Muscle of leg (tissue), 11 donors: ENCODE results near the gene TNFSF8. TPM values are rescaled to one million over a fixed set of nuclear protein-coding genes. Genes with fewer than 3 reads are reported as not detected.

Experiments used
- DNase-seq: peaks from one replicate; pipeline ENCODE4 v3.0.0; 2013
- H3K27ac ChIP-seq: one replicate; pipeline ENCODE4 v1.5.1; 2013; ENCODE audit warnings: mild to moderate bottlenecking, low read length, control low read depth
- H3K27me3 ChIP-seq: one replicate; pipeline ENCODE4 v1.6.1; 2013; ENCODE audit warnings: low read length; ENCODE audit not compliant: control insufficient read depth, insufficient read depth
- H3K36me3 ChIP-seq: one replicate; pipeline ENCODE4 v1.6.1; 2013; ENCODE audit warnings: low read length; ENCODE audit not compliant: control insufficient read depth, insufficient read depth
- H3K4me1 ChIP-seq: one replicate; pipeline ENCODE4 v1.6.1; 2013; ENCODE audit warnings: low read length; ENCODE audit not compliant: control insufficient read depth, insufficient read depth
- H3K4me3 ChIP-seq: one replicate; pipeline ENCODE4 v1.5.1; 2013; ENCODE audit warnings: low read length, control low read depth
- H3K9me3 ChIP-seq: replicated peaks from 2 replicates; pipeline ENCODE4 v1.6.1; 2013; ENCODE audit warnings: low read depth, low read length; ENCODE audit not compliant: control insufficient read depth
- WGBS: methylation state at CpG from one replicate; pipeline ENCODE4 v1.1.5; 2013; ENCODE audit warnings: missing lambda C conversion rate; ENCODE audit not compliant: insufficient coverage; 5-methylcytosine and 5-hydroxymethylcytosine counted together
- polyA plus RNA-seq, 8 donors: library from polyadenylated mRNA; unstranded; fragments of 120-200 nt; gene quantifications; one replicate each; pipeline versions ENCODE4 v1.2.1 to v1.2.3, GENCODE V29; 2013; ENCODE audit warnings: inconsistent platforms in 1 of 8, low replicate concordance in 1 of 8; ENCODE audit not compliant: insufficient read length in 8 of 8, insufficient read depth in 1 of 8
- total RNA-seq: library from RNA; stranded (reverse); fragments of 120-200 nt; gene quantifications from one replicate; pipeline ENCODE4 v1.2.4, GENCODE V29; 2013

Gene TNFSF8
- total and polyA plus RNA-seq, 9 donors, result 0.28 to 0.85 (median 0.63) TPM

- WGBS, result no CpG with 5 or more reads among the region's 1 CpG
- Histone ChIP-seq H3K4me1 (peaks cover 10% of the 10 kb centered on the region), H3K36me3 (no peaks in the 10 kb centered on the region), H3K9me3 (no peaks in the 10 kb centered on the region), H3K27ac (no peak overlapping the region), H3K4me3 (no peak overlapping the region), H3K27me3 (no peaks in the 10 kb centered on the region)
- no peak for DNase-seq
These were observed 20.7 kb downstream of the TNFSF8 start for GRCh38 chr9:114909661-114910060.

- 65% methylated on average over 4 of the region's 6 CpGs for WGBS
- Histone ChIP-seq H3K9me3 (no peaks in the 10 kb centered on the region), H3K27ac (no peak overlapping the region)
These were observed 21.5 kb downstream of the TNFSF8 start for GRCh38 chr9:114908805-114909448.

GRCh38 chr9:114908104-114908622 lies 22.2 kb downstream of the TNFSF8 start:
- Histone ChIP-seq H3K27ac (no peak overlapping the region), H3K4me3 (no peak overlapping the region), H3K36me3 (no peaks in the 10 kb centered on the region), H3K9me3 (no peaks in the 10 kb centered on the region), H3K27me3 (no peaks in the 10 kb centered on the region), H3K4me1 (peaks cover 10% of the 10 kb centered on the region)
- WGBS, result 80% methylated on average over 1 of the region's 3 CpGs
- no peak for DNase-seq

More at GRCh38 chr9:114908805-114909448, 21.5 kb downstream of the TNFSF8 start:
- no peak for DNase-seq
- Histone ChIP-seq H3K4me3 (no peak overlapping the region), H3K27me3 (no peaks in the 10 kb centered on the region), H3K36me3 (no peaks in the 10 kb centered on the region), H3K4me1 (peaks cover 10% of the 10 kb centered on the region)

- no peak overlapping the region for H3K4me3 ChIP-seq
- no peaks in the 10 kb centered on the region for H3K36me3 ChIP-seq
- WGBS, result 55% methylated on average over 4 of the region's 7 CpGs
- H3K9me3 ChIP-seq, result no peaks in the 10 kb centered on the region
- no peaks in the 10 kb centered on the region for H3K27me3 ChIP-seq
- DNase-seq, result no peak
- H3K27ac ChIP-seq, result no peak overlapping the region
- H3K4me1 ChIP-seq, result peaks cover 10% of the 10 kb centered on the region
These were observed 23.3 kb downstream of the TNFSF8 start for GRCh38 chr9:114906922-114907571.

GRCh38 chr9:114905170-114905940 lies 25.0 kb downstream of the TNFSF8 start:
- no peak for DNase-seq
- H3K4me1 ChIP-seq, result peaks cover 5% of the 10 kb centered on the region
- no peak overlapping the region for H3K4me3 ChIP-seq
- no CpG with 5 or more reads among the region's 7 CpGs for WGBS
- H3K27me3 ChIP-seq, result no peaks in the 10 kb centered on the region
- H3K36me3 ChIP-seq, result no peaks in the 10 kb centered on the region
- H3K27ac ChIP-seq, result no peak overlapping the region
- H3K9me3 ChIP-seq, result no peaks in the 10 kb centered on the region

- H3K36me3 ChIP-seq, result no peaks in the 10 kb centered on the region
- H3K9me3 ChIP-seq, result no peaks in the 10 kb centered on the region
- no peak for DNase-seq
- whole genome bisulfite sequencing, result 100% methylated on average over 1 of the region's 4 CpGs
- H3K27me3 ChIP-seq, result no peaks in the 10 kb centered on the region
- peaks cover 4% of the 10 kb centered on the region for H3K4me1 ChIP-seq
- H3K4me3 ChIP-seq, result no peak overlapping the region
- H3K27ac ChIP-seq, result no peak overlapping the region
These were observed 27.4 kb downstream of the TNFSF8 start for GRCh38 chr9:114902786-114903524.

GRCh38 chr9:114900942-114901802 lies 29.2 kb downstream of the TNFSF8 start:
- no peak for DNase-seq
- Histone ChIP-seq H3K27me3 (no peaks in the 10 kb centered on the region), H3K9me3 (no peaks in the 10 kb centered on the region), H3K27ac (no peak overlapping the region), H3K36me3 (no peaks in the 10 kb centered on the region), H3K4me3 (no peak overlapping the region), H3K4me1 (peaks cover 4% of the 10 kb centered on the region)
- WGBS, result 60% methylated on average over 1 of the region's 1 CpG

- no peaks in the 10 kb centered on the region for H3K9me3 ChIP-seq
- H3K27ac ChIP-seq, result no peak overlapping the region
- no peaks in the 10 kb centered on the region for H3K36me3 ChIP-seq
- no peak overlapping the region for H3K4me3 ChIP-seq
- DNase-seq, result no peak
- no peaks in the 10 kb centered on the region for H3K27me3 ChIP-seq
- H3K4me1 ChIP-seq, result peaks cover 5% of the 10 kb centered on the region
These were observed 30.4 kb downstream of the TNFSF8 start for GRCh38 chr9:114899995-114900394.

GRCh38 chr9:114899461-114899860 lies 30.9 kb downstream of the TNFSF8 start:
- no peak for DNase-seq
- H3K9me3 ChIP-seq, result no peaks in the 10 kb centered on the region
- H3K27ac ChIP-seq, result no peak overlapping the region
- H3K27me3 ChIP-seq, result no peaks in the 10 kb centered on the region
- no peaks in the 10 kb centered on the region for H3K36me3 ChIP-seq
- H3K4me3 ChIP-seq, result no peak overlapping the region
- 14% methylated on average over 1 of the region's 2 CpGs for WGBS
- peaks cover 5% of the 10 kb centered on the region for H3K4me1 ChIP-seq
